Chondrocyte (in vitro differentiated cells): ENCODE data around the gene FRMD1. TPM values are rescaled to one million over a fixed set of nuclear protein-coding genes. Genes with fewer than 3 reads are reported as not detected.

ENCODE experiments used
- DNase-seq: peaks from one replicate; pipeline ENCODE4 v3.0.0; 2021; ENCODE audit warnings: mixed read lengths, low spot score
- H3K27ac Mint-ChIP-seq: one replicate; pipeline ENCODE4 v1.8.0; 2021; ENCODE audit warnings: mild to moderate bottlenecking, moderate library complexity, mixed read lengths; ENCODE audit not compliant: unreplicated experiment
- H3K27me3 Mint-ChIP-seq: 2 replicates; pipeline ENCODE4 v1.8.0; 2021; ENCODE audit warnings: low read depth, mixed read lengths
- H3K36me3 Mint-ChIP-seq: 2 replicates; pipeline ENCODE4 v1.8.0; 2021; ENCODE audit warnings: low read depth, mixed read lengths
- H3K4me1 Mint-ChIP-seq: 2 replicates; pipeline ENCODE4 v1.8.0; 2021; ENCODE audit warnings: low read depth, mild to moderate bottlenecking, mixed read lengths
- H3K4me3 Mint-ChIP-seq: one replicate; pipeline ENCODE4 v1.8.0; 2021; ENCODE audit warnings: mild to moderate bottlenecking, moderate library complexity, mixed read lengths; ENCODE audit not compliant: unreplicated experiment
- H3K9me3 Mint-ChIP-seq: 2 replicates; pipeline ENCODE4 v1.8.0; 2021; ENCODE audit warnings: low read depth, mixed read lengths
- CTCF ChIP-seq: fragments of 200-600 bp; sonication (generic); IDR thresholded peaks from 2 replicates; pipeline ENCODE4 v1.5.0; 2021; ENCODE audit warnings: antibody characterized with exemption, mild to moderate bottlenecking, moderate library complexity
- total RNA-seq: library from RNA; stranded (reverse); gene quantifications from 3 replicates; pipeline ENCODE4 v1.2.1, GENCODE V29; 2021

FRMD1 gene
- total RNA-seq, 1 donor from 2014 or later, result 0.20 TPM

- Mint-ChIP-seq H3K4me3 (no peak overlapping the region), H3K27me3 (peaks cover 5% of the 10 kb centered on the region), H3K27ac (no peak overlapping the region), H3K9me3 (peaks cover 2% of the 10 kb centered on the region), H3K36me3 (no peaks in the 10 kb centered on the region), H3K4me1 (peaks cover 20% of the 10 kb centered on the region)
- DNase-seq, result peak; percentile 62
- no peak for TF ChIP-seq CTCF
Observed at GRCh38 chr6:168090064-168090690, 11.2 kb upstream of the FRMD1 start.

GRCh38 chr6:168089186-168090063 lies 10.4 kb upstream of the FRMD1 start:
- peaks cover 5% of the 10 kb centered on the region for H3K27me3 Mint-ChIP-seq
- peak; percentile 72 for DNase-seq
- peaks cover 20% of the 10 kb centered on the region for H3K4me1 Mint-ChIP-seq
- peaks cover 2% of the 10 kb centered on the region for H3K9me3 Mint-ChIP-seq
- no peak overlapping the region for H3K4me3 Mint-ChIP-seq
- TF ChIP-seq CTCF, result no peak
- no peak overlapping the region for H3K27ac Mint-ChIP-seq
- no peaks in the 10 kb centered on the region for H3K36me3 Mint-ChIP-seq

GRCh38 chr6:168088161-168089053 lies 9.4 kb upstream of the FRMD1 start:
- no peak overlapping the region for H3K4me3 Mint-ChIP-seq
- peak overlapping the region; percentile 73 for H3K27ac Mint-ChIP-seq
- DNase-seq, result peak; percentile 85
- no peak for TF ChIP-seq CTCF
- H3K4me1 Mint-ChIP-seq, result peaks cover 20% of the 10 kb centered on the region
- no peaks in the 10 kb centered on the region for H3K36me3 Mint-ChIP-seq
- peaks cover 13% of the 10 kb centered on the region for H3K27me3 Mint-ChIP-seq
- peaks cover 2% of the 10 kb centered on the region for H3K9me3 Mint-ChIP-seq

- Mint-ChIP-seq H3K9me3 (peaks cover 2% of the 10 kb centered on the region), H3K36me3 (no peaks in the 10 kb centered on the region), H3K27me3 (peaks cover 20% of the 10 kb centered on the region), H3K4me1 (peaks cover 20% of the 10 kb centered on the region), H3K27ac (peak overlapping the region; percentile 38), H3K4me3 (no peak overlapping the region)
- TF ChIP-seq CTCF, result no peak
- peak; percentile 75 for DNase-seq
Observed at GRCh38 chr6:168087436-168088160, 8.6 kb upstream of the FRMD1 start.
